HG03066 (cell line): Measurements from ENCODE around the gene THOC6.
"Not testable (repeated sequence)": the region's sequence is repeated elsewhere in the genome, so short reads cannot be mapped to it uniquely, and the experiment has no call there.

Experiments
- ATAC-seq: cut with Tn5 transposase; IDR thresholded peaks from one replicate; pipeline ENCODE4 v1.9.1; 2021; ENCODE audit warnings: low read depth; ENCODE audit not compliant: unreplicated experiment

Gene THOC6

GRCh38 chr16:3069146-3069545 lies 45.3 kb downstream of the THOC6 start:
- not testable (repeated sequence) for ATAC-seq

- no peak for ATAC-seq
Observed at GRCh38 chr16:3070608-3071111, 46.8 kb downstream of the THOC6 start.

GRCh38 chr16:3071655-3072054 lies 47.8 kb downstream of the THOC6 start:
- ATAC-seq: no peak

- not testable (repeated sequence) for ATAC-seq
Observed at GRCh38 chr16:3072148-3072547, 48.3 kb downstream of the THOC6 start.

GRCh38 chr16:3072576-3073263 lies 48.9 kb downstream of the THOC6 start:
- ATAC-seq: not testable (repeated sequence)

- no peak for ATAC-seq
Observed at GRCh38 chr16:3073448-3073847, 49.6 kb downstream of the THOC6 start.

- ATAC-seq: no peak
Observed at GRCh38 chr16:3074860-3075522, 51.2 kb downstream of the THOC6 start.

GRCh38 chr16:3075523-3075915 lies 51.7 kb downstream of the THOC6 start:
- ATAC-seq: no peak

- not testable (repeated sequence) for ATAC-seq
Observed at GRCh38 chr16:3075946-3076345, 52.1 kb downstream of the THOC6 start.

GRCh38 chr16:3076577-3076976 lies 52.7 kb downstream of the THOC6 start:
- ATAC-seq: no peak
